Nephron progenitor cell (in vitro differentiated cells): ENCODE results near the gene LRP1.

Experiments
- DNase-seq: peaks from one replicate; pipeline ENCODE4 v3.0.0; 2021
- H3K27ac Mint-ChIP-seq: 2 replicates; pipeline ENCODE4 v1.8.0; 2021; ENCODE audit warnings: mild to moderate bottlenecking, moderate library complexity, mixed read lengths
- H3K27me3 Mint-ChIP-seq: 2 replicates; pipeline ENCODE4 v1.8.0; 2021; ENCODE audit warnings: mild to moderate bottlenecking, low read depth, mixed read lengths; ENCODE audit not compliant: poor library complexity
- H3K36me3 Mint-ChIP-seq: 2 replicates; pipeline ENCODE4 v1.8.0; 2021; ENCODE audit warnings: low read depth, mixed read lengths
- H3K4me1 Mint-ChIP-seq: 2 replicates; pipeline ENCODE4 v1.8.0; 2021; ENCODE audit warnings: mixed read lengths
- H3K4me3 Mint-ChIP-seq: 2 replicates; pipeline ENCODE4 v1.8.0; 2021; ENCODE audit warnings: mild to moderate bottlenecking, moderate library complexity, mixed read lengths
- H3K9me3 Mint-ChIP-seq: 2 replicates; pipeline ENCODE4 v1.8.0; 2021; ENCODE audit warnings: mild to moderate bottlenecking, moderate library complexity, mixed read lengths
- CTCF ChIP-seq: fragments of 200-600 bp; sonication (generic); IDR thresholded peaks from 2 replicates; pipeline ENCODE4 v1.5.0; 2021; ENCODE audit warnings: antibody characterized with exemption

LRP1 gene

GRCh38 chr12:57239587-57240065, 111.3 kb downstream of the LRP1 start:
- Mint-ChIP-seq H3K27ac (no peak overlapping the region), H3K9me3 (no peaks in the 10 kb centered on the region), H3K4me1 (peaks cover 84% of the 10 kb centered on the region), H3K27me3 (peaks cover 81% of the 10 kb centered on the region), H3K4me3 (peak overlapping the region; percentile 87), H3K36me3 (peaks cover 1% of the 10 kb centered on the region)
- DNase-seq, result no peak
- no peak for TF ChIP-seq CTCF

- Mint-ChIP-seq H3K27ac (no peak overlapping the region), H3K27me3 (peaks cover 83% of the 10 kb centered on the region), H3K9me3 (no peaks in the 10 kb centered on the region), H3K4me3 (peak overlapping the region; percentile 87), H3K4me1 (peaks cover 85% of the 10 kb centered on the region), H3K36me3 (no peaks in the 10 kb centered on the region)
- no peak for TF ChIP-seq CTCF
- DNase-seq, result no peak
These were observed 112.0 kb downstream of the LRP1 start for GRCh38 chr12:57240066-57240921.

GRCh38 chr12:57240926-57241401, 112.7 kb downstream of the LRP1 start:
- Mint-ChIP-seq H3K4me3 (peak overlapping the region; percentile 87), H3K27me3 (peaks cover 76% of the 10 kb centered on the region), H3K36me3 (no peaks in the 10 kb centered on the region), H3K9me3 (no peaks in the 10 kb centered on the region), H3K27ac (no peak overlapping the region), H3K4me1 (peaks cover 80% of the 10 kb centered on the region)
- no peak for TF ChIP-seq CTCF
- no peak for DNase-seq

- DNase-seq, result no peak
- peak overlapping the region; percentile 87 for H3K4me3 Mint-ChIP-seq
- H3K36me3 Mint-ChIP-seq, result no peaks in the 10 kb centered on the region
- H3K4me1 Mint-ChIP-seq, result peaks cover 75% of the 10 kb centered on the region
- H3K27ac Mint-ChIP-seq, result peak overlapping the region; percentile 16
- TF ChIP-seq CTCF, result no peak
- no peaks in the 10 kb centered on the region for H3K9me3 Mint-ChIP-seq
- peaks cover 69% of the 10 kb centered on the region for H3K27me3 Mint-ChIP-seq
These were observed 113.4 kb downstream of the LRP1 start for GRCh38 chr12:57241402-57242310.

GRCh38 chr12:57242329-57242690, 114.0 kb downstream of the LRP1 start:
- no peak for DNase-seq
- H3K4me1 Mint-ChIP-seq, result peaks cover 72% of the 10 kb centered on the region
- H3K27me3 Mint-ChIP-seq, result peaks cover 63% of the 10 kb centered on the region
- no peaks in the 10 kb centered on the region for H3K9me3 Mint-ChIP-seq
- peak overlapping the region; percentile 87 for H3K4me3 Mint-ChIP-seq
- no peaks in the 10 kb centered on the region for H3K36me3 Mint-ChIP-seq
- peak overlapping the region; percentile 16 for H3K27ac Mint-ChIP-seq
- no peak for TF ChIP-seq CTCF
